NOMO-1 treated with DMSO at 0.1 percent for 48 hours (cell line): ENCODE measurements around the gene INHBC.

Experiments
- DNase-seq: peaks from one replicate; lab custom pipeline; 2025; ENCODE audit not compliant: unreplicated experiment; lab: John Stamatoyannopoulos, UW

INHBC gene

DNA sequence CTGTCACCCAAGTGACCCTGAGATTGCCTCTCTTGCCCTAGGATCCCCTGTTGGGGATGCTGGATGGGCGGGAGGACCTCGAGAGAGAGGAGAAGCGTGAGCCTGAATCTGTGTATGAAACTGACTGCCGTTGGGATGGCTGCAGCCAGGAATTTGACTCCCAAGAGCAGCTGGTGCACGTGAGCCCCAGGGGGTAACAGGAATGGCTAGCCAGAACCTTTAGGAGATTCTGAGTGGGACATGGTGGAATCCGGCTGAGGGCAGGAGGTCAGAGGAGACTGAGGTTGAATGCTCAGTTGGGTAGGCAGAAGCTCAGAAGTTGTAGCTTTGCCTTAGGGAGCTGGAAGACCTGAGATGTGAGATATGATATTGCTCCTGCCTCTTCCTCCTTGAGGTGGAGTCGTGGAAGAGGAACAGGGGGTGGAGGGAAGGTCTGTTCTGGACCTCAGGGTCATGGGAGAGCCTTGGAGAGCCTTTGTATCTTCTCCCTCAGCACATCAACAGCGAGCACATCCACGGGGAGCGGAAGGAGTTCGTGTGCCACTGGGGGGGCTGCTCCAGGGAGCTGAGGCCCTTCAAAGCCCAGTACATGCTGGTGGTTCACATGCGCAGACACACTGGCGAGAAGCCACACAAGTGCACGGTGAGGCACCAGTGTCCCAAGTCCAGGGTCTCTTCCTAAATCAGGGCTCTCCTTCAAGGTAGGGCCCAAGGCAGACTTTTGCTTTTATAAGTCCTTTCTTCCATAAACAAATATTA, 31.3 kb downstream of the INHBC start:
- no peak for DNase-seq

DNA sequence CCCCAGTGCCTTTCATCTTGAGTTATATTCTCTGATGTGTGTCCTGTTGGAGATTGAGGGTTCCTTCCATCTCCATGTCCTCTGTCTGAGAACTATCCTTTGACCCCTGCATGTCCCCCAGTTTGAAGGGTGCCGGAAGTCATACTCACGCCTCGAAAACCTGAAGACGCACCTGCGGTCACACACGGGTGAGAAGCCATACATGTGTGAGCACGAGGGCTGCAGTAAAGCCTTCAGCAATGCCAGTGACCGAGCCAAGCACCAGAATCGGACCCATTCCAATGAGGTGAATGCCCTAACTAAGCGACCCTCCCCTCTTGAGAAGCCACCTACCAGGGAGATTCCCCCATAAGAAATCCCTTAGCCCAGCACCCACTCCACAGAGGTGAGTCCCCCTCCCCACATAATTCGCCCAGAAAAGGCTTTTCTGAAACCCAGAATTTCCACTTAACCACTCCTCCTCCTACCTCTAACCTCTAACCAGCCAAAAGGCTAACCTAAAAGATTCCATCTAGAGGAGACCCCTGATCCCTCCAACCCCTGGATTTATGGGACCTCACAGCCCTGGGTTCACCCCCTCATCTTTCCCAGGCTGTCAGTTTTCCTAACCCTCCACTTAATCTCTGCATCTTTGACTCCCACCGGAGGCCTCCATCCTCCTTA, 32.8 kb downstream of the INHBC start:
- no peak for DNase-seq

DNA sequence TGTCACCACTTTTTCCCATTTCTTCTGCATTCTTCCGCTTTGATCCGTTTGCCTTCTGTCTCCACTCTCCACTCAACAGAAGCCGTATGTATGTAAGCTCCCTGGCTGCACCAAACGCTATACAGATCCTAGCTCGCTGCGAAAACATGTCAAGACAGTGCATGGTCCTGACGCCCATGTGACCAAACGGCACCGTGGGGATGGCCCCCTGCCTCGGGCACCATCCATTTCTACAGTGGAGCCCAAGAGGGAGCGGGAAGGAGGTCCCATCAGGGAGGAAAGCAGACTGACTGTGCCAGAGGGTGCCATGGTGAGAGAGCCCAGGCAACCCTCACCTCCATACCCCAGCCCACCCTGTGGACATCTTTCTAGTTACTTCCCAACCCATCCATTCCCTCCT, 33.3 kb downstream of the INHBC start:
- DNase-seq, result no peak

DNA sequence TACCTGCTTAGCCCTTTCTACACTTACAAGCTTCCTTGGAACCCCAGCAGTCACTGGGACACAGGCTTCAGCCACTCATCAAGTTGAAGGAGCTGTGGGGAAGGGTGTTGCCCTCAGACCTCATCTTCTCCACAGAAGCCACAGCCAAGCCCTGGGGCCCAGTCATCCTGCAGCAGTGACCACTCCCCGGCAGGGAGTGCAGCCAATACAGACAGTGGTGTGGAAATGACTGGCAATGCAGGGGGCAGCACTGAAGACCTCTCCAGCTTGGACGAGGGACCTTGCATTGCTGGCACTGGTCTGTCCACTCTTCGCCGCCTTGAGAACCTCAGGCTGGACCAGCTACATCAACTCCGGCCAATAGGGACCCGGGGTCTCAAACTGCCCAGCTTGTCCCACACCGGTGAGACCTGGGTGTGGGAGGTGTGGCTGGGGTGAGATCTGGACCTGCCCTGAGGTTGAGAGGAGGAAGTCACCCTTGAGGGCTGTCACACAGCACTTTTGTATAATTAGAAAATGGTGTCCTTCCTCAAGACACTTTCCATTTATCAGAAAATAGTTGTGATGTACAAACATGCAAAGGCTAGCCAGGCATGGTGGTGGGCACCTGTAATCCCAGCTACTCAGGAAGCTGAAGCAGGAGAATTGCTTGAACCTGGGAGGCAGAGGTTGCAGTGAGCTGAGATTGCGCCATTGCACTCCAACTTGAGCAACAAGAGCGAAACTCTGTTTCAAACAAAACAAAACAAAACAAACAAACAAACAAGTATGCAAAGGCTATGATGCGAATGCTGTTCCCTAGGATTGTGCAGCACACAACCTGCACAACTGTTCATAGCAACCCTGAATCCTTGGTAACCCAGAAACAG, 34.9 kb downstream of the INHBC start:
- no peak for DNase-seq

DNA sequence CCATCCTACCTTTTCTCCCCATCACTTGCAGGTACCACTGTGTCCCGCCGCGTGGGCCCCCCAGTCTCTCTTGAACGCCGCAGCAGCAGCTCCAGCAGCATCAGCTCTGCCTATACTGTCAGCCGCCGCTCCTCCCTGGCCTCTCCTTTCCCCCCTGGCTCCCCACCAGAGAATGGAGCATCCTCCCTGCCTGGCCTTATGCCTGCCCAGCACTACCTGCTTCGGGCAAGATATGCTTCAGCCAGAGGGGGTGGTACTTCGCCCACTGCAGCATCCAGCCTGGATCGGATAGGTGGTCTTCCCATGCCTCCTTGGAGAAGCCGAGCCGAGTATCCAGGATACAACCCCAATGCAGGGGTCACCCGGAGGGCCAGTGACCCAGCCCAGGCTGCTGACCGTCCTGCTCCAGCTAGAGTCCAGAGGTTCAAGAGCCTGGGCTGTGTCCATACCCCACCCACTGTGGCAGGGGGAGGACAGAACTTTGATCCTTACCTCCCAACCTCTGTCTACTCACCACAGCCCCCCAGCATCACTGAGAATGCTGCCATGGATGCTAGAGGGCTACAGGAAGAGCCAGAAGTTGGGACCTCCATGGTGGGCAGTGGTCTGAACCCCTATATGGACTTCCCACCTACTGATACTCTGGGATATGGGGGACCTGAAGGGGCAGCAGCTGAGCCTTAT, 35.8 kb downstream of the INHBC start:
- DNase-seq, result no peak

DNA sequence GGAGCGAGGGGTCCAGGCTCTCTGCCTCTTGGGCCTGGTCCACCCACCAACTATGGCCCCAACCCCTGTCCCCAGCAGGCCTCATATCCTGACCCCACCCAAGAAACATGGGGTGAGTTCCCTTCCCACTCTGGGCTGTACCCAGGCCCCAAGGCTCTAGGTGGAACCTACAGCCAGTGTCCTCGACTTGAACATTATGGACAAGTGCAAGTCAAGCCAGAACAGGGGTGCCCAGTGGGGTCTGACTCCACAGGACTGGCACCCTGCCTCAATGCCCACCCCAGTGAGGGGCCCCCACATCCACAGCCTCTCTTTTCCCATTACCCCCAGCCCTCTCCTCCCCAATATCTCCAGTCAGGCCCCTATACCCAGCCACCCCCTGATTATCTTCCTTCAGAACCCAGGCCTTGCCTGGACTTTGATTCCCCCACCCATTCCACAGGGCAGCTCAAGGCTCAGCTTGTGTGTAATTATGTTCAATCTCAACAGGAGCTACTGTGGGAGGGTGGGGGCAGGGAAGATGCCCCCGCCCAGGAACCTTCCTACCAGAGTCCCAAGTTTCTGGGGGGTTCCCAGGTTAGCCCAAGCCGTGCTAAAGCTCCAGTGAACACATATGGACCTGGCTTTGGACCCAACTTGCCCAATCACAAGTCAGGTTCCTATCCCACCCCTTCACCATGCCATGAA, 36.5 kb downstream of the INHBC start:
- DNase-seq, result no peak

DNA sequence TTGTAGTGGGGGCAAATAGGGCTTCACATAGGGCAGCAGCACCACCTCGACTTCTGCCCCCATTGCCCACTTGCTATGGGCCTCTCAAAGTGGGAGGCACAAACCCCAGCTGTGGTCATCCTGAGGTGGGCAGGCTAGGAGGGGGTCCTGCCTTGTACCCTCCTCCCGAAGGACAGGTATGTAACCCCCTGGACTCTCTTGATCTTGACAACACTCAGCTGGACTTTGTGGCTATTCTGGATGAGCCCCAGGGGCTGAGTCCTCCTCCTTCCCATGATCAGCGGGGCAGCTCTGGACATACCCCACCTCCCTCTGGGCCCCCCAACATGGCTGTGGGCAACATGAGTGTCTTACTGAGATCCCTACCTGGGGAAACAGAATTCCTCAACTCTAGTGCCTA, 37.1 kb downstream of the INHBC start:
- DNase-seq, result no peak

DNA sequence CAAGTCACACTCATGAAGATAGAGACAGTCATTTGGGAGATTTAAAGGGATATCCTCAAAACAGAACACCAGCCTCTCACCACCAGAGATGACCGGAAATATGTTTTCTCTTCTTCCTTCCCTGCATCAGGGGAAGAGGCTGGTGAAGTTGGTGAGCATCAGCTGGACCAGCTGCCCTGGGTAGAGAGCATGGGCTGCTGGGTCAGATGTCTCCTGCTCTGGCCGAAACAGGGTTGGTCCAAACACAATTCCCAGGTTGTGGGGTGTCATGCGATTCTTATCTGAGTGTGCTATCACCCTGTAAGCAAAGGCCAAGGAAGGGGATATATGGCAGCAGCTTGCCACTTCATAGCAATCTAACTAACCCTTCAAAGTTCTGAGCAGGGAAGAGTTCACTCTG, 37.8 kb downstream of the INHBC start:
- DNase-seq, result no peak

DNA sequence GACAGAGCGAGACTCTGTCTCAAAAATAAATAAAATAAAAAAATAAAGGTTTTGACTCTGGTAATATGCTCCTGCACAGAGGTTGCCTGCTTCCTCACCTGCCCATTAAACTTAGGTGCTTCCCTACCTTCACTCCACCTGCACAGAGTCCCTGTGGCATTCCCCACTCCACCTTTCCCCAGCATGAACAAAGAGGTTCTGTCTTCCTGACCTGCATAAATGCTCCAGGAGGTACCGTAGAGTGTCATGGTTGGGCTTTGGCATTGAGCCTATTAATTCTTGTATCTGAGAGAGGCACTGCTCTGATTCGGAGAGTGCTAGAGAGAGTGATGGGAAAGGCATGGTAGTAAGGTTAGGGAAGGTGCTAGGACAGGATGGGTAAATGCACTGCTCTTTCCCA, 38.8 kb downstream of the INHBC start:
- no peak for DNase-seq

DNA sequence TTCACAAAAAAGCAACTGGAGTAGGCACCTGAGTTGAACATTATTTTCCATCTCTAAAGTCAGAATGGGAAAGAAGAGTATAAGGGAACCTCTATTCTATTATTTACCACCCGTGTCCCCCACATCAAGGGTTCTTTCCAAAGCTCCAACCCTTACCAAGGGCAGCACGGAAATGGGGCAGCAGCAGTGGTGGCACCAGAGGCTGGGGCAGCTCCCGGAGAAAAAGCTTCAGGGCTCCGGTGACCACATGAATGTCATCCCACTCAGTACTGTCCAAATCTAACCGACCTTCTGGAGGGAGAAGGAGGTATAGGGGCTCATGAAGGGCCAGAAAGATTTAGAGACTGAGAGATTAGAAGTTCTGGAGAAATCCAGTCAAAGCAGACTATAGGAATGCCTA, 39.3 kb downstream of the INHBC start:
- DNase-seq, result no peak

DNA sequence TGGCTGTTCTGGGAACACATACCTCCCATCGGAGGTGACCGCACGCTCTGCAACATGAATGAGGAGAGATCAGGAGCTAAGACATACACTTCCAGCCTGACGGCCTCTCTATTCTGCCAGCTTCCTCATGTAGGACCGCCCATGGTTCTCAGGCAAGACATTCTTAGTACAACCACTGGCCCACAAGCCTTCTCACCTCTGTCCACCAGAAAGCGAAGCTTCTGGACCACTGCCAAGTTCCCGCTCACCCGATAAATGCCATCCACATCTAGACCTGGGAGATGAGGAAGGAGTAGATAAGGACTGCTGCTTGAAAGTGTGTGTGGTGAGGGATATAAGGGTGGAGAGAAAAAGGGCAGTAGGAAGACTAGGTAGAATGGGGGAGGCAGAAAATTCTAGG, 39.8 kb downstream of the INHBC start:
- no peak for DNase-seq

DNA sequence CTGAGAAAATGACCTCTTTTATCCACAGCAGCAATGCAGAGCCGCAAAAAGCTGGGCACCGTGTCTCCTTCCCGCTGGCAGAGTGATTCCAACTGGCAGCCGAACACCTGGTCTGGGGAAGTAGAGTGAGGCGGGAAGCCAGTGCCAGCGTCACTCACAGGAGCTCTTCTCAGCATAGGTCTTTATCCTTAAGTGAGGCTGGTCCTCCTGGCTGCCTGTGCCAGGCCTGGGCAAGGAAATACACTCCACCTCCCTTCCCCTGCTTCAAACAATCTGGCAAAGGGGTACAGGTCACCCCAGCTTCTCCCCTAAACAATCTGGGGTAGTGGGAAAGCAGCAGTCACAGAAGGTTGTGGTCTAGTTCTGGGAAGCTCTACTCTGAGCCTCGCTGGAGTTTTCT, 40.3 kb downstream of the INHBC start:
- no peak for DNase-seq

DNA sequence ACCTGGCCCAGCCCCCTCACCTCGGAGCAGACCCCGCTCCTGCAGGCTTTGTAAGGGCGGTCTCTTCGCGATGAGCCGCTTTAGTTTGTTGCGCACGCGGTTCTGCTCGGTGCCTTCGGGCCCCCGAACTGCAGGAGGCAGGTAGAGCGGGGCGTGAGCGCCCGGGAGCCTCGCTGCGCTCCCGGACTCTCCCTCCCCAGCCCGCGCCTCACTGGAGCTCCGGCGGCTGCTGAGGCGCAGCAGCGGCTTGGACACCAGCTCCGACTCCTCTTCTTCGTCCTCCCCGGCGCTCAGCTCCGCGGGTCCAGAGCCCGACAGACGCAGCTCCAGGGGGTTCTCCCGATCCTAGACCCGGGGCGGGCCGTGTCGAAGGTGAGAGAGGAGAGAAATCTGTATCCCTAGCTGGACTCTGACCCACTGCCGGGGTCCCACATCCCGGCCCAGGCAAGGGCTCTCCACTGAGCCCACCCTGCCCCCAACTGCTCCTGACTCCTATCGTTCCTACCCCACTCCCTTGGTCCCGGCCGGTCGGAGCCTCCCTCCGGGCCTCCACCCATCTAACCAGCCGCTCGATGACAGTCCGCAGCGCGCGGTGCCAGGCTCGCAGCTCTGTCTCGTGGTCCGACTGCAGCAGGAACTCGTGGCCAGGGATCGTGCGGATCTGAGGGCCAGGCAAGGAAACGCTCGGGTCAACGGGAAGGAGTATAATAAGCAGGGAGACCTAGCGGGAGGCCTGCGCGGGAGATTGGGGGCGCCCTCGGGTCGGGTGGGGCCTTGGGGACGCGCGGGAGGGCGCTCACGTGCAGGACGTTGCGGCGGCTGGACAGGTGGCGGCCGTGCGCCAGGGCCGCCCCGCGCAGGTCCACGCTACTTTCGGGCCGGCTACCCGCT, 40.9 kb downstream of the INHBC start:
- DNase-seq, result no peak

DNA sequence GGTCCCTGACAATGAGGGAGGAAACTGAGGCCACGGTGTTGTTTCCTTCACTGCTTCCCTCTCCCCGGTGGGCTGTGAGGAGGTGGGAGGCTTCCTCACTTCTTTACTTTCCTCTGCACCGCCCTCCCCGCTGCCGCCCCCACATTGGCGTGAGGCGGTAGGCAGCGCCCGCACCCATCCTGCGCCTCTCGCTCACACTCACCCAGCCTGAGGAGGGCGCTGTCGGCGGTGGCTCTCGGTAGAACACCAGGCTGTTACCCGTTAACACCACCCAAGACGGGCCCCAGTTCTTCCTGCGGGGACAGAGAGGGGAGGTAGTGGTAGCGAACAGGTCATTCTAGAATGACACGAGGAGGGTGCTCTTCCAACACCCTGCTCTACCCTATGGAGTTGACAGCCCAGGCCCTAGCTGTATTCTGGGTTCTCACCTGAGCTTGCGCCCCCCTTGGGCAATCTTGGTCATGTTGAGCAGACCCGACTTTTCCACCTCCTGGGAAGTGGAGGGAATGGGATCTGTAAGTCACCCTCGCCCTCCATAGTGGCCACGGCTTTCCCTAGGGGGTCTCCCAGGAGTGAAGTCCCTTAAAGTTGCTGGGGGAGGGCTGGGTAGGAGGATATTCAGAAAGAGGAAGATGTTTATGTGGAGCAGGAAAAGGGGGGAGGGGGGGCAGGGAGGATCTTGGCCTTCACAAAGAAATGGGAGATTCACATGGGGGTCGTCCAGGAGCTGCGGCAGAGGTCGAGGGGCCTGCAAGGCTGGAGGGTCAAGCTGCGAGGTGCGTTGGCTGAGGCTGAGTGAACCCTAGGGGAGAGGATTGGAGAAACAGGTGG, 41.8 kb downstream of the INHBC start:
- peak; percentile 24 for DNase-seq

DNA sequence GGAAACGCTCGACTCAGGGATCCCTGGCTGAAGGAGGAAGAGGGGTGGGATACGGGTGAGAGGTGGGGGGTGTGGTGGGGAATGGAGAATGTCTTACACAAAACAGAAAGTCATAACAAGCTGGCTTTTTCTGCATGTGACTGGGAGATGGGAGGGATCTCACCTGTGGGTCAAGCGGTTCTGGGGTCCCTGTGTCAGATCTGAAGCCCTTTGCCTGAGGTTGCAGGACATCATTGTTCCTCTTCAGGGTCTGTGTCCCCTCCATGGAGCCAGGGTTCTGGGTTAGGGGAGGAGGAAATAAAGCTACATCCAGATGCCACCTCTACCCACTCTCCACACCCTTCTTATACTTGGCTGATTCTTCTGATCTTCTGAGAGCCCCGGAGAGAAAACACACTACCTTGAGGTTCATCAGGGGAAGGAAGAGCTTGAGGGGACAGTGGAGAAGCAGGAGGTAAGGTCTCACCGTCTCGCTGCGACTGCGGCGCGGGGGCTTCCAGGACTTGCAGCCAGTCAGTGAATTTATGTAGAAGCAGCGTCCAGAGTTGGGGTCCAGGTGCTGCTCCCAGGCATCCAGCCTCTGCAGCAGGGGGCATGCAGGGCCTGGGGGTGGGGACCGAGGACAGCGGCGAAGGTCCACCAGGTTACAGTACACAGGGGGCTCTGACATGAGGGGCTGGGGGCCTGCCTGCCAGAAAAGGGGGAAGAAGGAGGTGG, 42.6 kb downstream of the INHBC start:
- peak; percentile 17 for DNase-seq

DNA sequence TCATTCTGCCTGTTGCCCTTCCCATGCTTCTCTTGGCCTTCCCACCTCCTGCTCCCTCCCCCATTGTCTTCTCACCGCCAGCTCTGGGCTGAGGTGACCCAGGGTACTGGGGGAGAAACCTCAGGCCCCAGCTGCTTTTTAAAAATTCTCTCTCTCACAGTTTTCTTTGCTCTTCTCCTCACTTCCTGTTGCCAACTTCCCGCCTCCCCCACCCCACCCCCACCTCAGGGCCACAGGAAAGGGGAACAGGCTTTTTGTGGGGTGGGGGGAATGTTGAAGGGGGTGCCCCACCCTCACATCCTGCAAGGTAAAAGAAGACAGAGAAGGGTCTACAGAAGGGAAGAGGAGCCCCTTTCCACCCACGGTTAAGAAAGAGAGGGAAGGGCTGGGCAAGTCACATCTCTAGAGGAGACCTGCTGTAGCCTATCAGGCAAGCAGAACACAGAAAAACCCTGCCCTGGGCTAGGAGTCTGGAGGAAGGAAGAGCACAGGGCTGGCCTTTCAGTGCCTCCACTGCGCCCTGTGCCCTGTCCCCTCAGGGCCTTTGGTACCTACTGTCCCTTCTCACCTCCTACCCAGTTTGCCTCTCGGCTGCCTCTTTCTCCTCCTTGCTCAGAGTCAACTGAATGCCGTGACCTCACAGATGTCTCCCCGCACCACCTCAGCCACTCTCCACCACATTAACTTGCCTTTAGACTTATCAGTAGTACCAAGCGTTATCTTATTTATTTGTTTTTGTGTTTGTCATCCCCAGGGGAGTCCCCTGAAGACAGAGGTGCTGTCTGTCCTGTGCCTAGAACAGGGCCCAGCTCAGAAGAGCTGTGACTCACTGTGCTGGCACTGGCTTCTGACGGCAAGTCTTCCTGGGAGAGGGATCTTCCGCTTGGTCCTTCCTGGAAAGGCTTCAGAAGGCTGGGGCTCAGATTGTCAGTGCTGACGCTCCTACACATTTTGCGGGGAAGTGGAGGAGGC, 43.4 kb downstream of the INHBC start:
- DNase-seq, result peak; percentile 62

DNA sequence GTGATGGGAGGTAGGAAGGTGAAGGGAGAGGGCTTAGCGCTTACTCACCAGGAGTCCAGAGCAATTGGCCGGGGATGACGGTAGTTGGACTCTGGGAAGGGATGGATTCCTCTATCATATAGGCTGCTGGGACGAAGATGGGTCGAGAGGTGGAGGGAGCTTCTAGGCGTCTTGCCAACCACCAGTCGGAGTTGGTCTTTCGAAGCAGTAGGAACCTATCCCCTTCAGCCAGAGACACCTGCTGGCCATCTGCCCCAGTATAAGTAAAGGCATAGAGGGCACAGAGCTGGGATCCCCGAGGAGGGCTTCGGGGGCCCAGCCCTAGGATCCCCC, 44.4 kb downstream of the INHBC start:
- no peak for DNase-seq
